NK-92 (cell line): ENCODE results near the gene LKAAEAR1.

Source experiments
- DNase-seq: peaks from one replicate; lab custom pipeline; 2025; ENCODE audit not compliant: unreplicated experiment; lab: John Stamatoyannopoulos, UW

LKAAEAR1 gene

DNA sequence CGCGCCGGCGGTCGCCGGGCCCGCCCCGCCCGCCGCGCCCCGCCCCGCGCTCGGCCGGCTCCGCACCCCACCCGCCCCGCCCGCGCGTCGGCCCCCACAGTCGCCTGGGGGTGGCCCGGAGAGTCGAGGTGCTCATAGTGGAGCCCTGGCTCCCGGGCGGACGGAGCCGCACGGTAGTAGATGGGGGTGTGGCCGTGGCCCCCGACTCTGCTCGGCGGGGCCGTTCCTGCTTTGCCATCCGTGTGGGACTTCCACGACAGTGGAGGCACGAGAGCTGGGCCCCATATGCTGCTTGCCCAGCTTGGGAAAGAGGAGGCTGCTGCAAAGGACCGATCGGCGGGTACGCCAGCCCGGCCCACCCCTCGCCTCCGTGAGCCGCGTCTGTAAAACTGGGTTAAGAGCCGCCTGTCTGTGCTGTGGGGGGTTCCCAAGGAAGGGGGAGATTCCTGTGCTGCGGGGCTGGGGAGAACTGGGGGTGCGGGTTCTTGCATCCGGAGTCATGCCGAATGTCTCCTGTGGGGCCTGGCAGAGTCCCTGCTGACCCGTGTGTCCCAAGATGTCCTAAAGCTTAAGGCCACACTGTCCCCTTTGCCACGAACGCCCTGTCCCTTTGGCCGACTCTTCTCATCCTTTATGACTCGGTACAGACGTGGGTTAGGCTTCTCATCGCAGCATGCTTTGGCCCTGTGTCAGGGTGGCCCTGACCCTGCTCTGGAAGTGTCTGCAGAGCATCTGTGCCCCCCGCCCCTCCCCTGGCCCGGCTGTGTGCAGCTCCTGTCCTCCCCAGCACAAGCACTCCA lies 4.0 kb downstream of the LKAAEAR1 start, which contains the start of gene OPRL1:
OPRL1 (plus strand) TSS at position 70 of the 800 bp plus-strand sequence. CDS start 12,639 bp downstream, outside the sequence.
- DNase-seq = no peak

- no peak for DNase-seq
Measured at GRCh38 chr20:64079273-64080012, 4.8 kb downstream of the LKAAEAR1 start, which contains the start of gene RGS19. Gene RGS19 (minus strand): TSS chr20:64079518. CDS start chr20:64076886, 2,632 bp downstream.

DNA sequence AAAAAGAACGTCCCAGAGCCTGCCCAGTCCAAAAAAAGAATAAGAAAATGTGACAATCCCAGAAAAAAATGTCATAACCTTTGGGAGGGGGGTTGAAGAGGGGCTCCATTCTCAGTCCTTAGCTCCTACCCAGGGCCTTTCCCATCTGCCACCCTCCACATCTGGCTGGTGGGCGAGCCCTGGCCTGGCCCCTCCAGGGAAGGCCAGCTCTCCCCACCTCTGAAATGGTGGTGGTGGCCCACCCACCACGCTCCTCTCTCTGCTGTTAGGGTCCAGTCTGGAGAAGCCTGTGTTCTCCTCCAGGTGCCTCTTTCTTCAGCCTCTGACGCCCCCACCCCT lies 5.3 kb downstream of the LKAAEAR1 start:
- no peak for DNase-seq

GRCh38 chr20:64077876-64078551 lies 6.2 kb downstream of the LKAAEAR1 start:
- DNase-seq = no peak

GRCh38 chr20:64077541-64077875 lies 6.7 kb downstream of the LKAAEAR1 start:
- DNase-seq = no peak

DNA sequence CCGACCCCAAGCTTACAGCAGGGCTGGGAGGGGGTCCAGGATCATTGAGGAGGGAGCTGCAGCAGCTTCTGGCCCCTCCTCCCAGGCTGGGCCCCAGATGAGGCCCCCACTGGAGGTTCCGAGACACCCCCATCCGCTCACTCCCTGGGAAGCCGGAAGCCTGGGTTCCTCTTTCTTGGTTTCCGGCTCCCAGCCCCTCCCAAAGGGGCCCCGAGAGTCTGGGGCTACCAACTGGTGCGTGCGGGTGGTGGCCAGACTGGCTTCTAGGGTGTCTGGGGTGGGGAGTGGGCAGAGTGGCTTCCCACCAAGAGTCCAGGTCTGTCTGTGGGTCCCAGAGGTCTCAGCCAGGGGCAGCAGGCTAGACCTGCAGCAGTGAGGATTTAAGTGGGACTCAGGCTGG lies 7.1 kb downstream of the LKAAEAR1 start:
- DNase-seq = no peak

- DNase-seq = no peak
Measured at GRCh38 chr20:64076061-64076997, 7.9 kb downstream of the LKAAEAR1 start.

- no peak for DNase-seq
Measured at GRCh38 chr20:64075556-64075955, 8.6 kb downstream of the LKAAEAR1 start.

DNA sequence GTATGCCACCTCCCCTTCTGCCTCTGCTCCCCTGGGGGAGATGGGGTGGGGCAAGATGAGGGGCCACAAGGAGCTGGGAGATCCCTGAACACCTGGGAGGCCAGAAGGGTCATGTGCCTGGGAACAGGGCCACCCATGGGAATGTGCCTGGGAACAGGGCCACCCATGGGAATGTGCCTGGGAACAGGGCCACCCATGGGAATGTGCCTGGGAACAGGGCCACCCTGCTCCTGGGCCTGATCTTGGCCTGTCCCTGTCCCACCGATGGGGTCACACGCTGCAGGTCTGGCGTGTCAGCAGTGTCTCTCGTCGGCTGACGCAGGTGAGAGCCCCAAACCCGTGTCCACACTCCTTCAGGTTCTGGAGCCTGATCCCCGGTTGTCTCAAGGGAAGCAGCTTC lies 9.2 kb downstream of the LKAAEAR1 start:
- DNase-seq = no peak

DNA sequence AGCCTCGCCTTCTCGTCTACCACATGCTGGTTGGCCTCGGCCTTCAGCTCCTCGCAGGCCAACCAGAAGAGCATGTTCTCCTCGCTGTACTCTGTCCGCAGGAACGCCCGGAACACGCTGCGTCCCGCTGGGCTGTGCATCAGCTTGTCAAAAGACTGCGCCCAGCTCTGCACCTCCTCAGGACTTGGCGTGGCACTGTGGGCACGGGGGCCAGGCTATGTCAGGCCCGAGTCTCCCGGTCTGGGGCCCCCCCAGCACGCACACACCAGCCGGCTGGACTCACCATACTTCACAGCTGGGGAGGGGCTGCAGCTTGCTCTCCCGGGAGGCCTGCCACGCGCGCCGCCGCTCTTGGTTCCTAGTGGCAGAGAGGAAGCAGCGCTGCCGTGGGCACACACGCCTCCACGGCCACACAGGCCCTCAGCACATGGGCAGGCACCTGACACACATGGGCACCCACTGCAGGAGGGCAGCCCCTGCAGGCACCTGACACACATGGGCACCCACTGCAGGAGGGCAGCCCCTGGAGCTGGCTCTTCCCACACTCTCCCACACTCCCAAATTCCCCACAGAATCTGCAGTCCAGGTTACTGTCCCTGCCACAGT lies 9.9 kb downstream of the LKAAEAR1 start:
- DNase-seq = no peak

DNA sequence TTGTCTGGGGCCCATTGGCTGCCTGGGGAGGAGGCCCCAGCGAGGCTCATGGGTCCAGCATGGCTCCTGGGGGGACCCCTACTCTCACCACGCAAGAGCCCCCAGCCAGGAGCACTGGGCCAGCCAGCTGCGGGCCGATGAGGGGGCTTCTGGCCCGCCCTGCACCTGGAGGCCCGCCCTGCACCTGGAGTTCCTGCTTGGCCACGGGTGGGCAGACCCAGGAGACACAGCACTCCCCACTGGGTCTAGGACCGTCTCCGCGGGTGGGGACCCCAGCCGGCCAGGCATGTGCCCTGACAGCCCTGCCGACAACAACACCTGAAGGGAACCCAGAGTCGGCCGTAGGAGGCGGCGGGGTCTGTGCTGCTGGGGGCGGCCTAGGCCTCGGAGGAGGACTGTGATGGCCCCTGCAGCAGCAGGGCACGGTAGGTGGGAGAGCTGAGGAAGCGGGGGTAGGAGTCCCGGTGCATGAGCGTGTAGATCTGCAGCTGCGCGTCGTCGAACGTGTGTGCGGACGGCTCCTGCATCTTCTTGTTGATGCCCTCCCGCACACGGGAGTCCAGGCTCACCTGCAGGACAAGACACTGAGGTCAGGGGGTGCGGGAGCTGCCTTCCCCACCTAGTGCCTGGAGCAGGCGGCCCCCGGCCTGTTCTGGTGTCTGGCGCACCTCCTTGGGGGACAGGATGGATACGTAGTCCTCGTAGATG lies 10.6 kb downstream of the LKAAEAR1 start:
- no peak for DNase-seq

DNA sequence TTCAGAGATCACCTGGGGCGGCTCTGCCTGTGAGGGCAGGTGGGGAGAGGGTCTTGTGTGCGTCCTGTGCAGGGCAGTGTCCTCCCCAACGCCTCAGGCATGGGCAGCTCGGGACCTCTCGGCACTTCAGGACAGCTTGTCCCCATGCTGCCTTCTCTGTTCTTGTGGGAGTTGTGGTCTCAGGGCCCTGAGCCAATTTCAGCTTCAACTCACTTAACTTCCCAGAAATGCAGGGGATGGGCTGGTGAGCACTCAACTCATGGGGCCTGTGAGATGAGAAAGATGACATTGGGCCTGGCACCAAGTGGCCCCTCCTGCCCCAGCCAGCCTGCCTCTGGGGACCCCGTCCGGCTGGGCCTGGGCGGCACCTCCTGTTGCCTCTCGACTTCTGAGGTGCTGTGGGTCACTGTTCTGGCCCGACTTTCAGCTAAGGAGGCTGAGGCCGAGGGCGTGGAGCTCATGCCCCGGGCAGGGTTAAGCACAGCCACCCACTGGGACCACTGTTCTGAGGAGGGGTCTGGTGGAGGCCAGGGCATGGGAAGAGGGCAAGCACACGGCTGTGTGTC lies 11.6 kb downstream of the LKAAEAR1 start:
- no peak for DNase-seq

- DNase-seq = no peak
Measured at GRCh38 chr20:64071341-64072332, 12.6 kb downstream of the LKAAEAR1 start.

DNA sequence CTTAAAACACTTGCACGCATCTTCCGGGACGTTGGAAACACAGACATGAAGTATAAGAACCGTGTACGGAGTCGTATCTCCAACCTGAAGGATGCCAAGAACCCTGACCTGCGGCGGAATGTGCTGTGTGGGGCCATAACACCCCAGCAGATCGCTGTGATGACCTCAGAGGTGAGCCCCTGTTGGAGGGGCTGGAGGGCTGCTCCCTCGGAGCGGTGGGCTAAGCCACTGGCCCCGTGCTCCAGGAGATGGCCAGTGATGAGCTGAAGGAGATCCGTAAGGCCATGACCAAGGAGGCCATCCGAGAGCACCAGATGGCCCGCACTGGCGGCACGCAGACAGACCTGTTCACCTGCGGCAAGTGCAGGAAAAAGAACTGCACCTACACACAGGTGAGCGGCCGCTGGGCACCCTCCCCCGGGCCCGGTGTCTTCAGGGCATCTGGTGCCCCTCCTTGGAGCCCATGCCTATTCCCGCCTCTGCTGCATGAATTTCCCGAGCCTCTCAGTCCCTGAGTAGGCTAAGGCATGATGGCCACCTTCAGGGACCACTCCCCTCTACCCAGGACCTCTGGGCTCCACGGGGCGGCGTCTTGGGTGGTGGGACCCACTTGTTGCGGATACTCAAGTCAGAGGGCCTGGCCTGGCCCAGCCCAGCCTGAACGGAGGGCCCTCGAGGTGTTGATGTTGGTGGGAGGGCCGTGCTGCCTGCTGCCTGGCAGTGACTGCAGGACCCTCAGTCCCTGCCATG lies 13.8 kb downstream of the LKAAEAR1 start:
- DNase-seq = no peak

- no peak for DNase-seq
Measured at GRCh38 chr20:64069614-64070243, 14.5 kb downstream of the LKAAEAR1 start.

DNA sequence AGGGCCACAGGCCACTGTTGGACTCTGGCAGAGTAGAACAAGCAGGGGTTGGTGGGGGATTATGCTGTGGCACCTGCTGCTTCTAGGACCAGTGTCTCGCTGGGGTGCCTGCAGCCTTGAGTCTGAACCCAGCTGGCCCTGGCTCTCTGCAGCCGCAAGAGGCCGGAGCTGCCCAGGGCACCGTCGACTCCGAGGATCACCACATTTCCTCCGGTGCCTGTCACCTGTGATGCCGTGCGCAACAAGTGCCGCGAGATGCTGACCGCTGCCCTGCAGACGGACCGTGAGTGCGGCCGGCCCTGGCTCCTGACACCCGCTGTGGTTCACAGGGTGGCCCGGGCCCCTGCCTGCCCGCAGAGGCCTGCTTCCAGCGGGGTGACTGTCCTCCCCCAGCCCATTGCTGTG lies 15.0 kb downstream of the LKAAEAR1 start:
- no peak for DNase-seq
